Pancreas (tissue), 10 donors: ENCODE results near the gene ACTC1. TPM values are rescaled to one million over a fixed set of nuclear protein-coding genes. Genes with fewer than 3 reads are reported as not detected.

ENCODE experiments used
- ATAC-seq, 4 donors: fragments of 200-7000 bp; cut with Tn5 transposase; one replicate each; pipeline versions ENCODE4 v1.8.0 to v1.9.1; 2020; ENCODE audit warnings: mild to moderate bottlenecking in 4 of 4, moderate library complexity in 4 of 4
- DNase-seq, 6 donors: peaks; one replicate each; pipeline ENCODE4 v3.0.0-alpha.2; 2020
- FAIRE-seq: peaks from 2 replicates; lab custom pipeline; 2012; peaks lifted over from hg19 to GRCh38; lab: Jason Lieb, UNC
- H3K27ac ChIP-seq, 4 donors: fragments of 200-600 bp; sonication (generic); 1 replicate in 3 of 4; 2 replicates in 1 of 4; pipeline versions ENCODE4 v1.5.0 to v1.8.0; 2020
- H3K27me3 ChIP-seq, 4 donors: fragments of 200-600 bp; one replicate each; pipeline ENCODE4 v1.8.0; 2021
- H3K36me3 ChIP-seq, 3 donors: fragments of 200-600 bp; sonication (generic) in 1 of 3; one replicate each; pipeline versions ENCODE4 v1.5.0 to v1.8.0; 2020 to 2021
- H3K4me1 ChIP-seq, 3 donors: fragments of 200-600 bp; one replicate each; pipeline ENCODE4 v1.8.0; 2021
- H3K4me3 ChIP-seq, 4 donors: fragments of 200-600 bp; sonication (generic) in 2 of 4; one replicate each; pipeline versions ENCODE4 v1.5.0 to v1.8.0; 2020 to 2021
- H3K9me3 ChIP-seq, 4 donors: fragments of 200-600 bp; one replicate each; pipeline ENCODE4 v1.8.0; 2021
- WGBS, 2 donors: extraction: QIAGEN DNeasy Blood & Tissue Kit; methylation state at CpG; one replicate each; pipeline ENCODE4 v1.1.7; 2013; 5-methylcytosine and 5-hydroxymethylcytosine counted together
- intact Hi-C, 3 donors: fragments of 100-400 bp; cut with DNase I; formaldehyde crosslinking; loops; one replicate each; pipeline versions ENCODE4 v1.11.1 to v1.14.2; 2022
- polyA plus RNA-seq, 2 donors: library from polyadenylated mRNA; stranded (reverse); fragments of 200-250 nt; gene quantifications; one replicate each; pipeline ENCODE4 v1.2.3, GENCODE V29; 2013
- total RNA-seq, 6 donors: library from RNA; stranded (reverse); fragmentation: NEBNext Ultra II Directional in 4 of 6; extraction: Animal tissue kit (Norgen Biotek cat#: 25700) in 4 of 6; gene quantifications; one replicate each; pipeline versions ENCODE4 v1.2.1 to v1.2.4, GENCODE V29; 2021 to 2023
- TF ChIP-seq, protein P1 (sequence below), 4 donors: fragments of 200-600 bp; sonication (generic) in 3 of 4; IDR thresholded peaks; one replicate each; pipeline versions ENCODE4 v1.5.0 to v1.8.0; 2021; ENCODE audit warnings: antibody characterized with exemption in 4 of 4
- donor health status: healthy with polysubstance abuse.
- donor health status: DM: no; HTN: no; CAD: no; lungs with moderate emphysema.
- donor health status: DM: no; HTN: no; CAD: no.
- donor health status: control.
- donor health status: control.
- donor health status: Bipolar disorder and iron deficiency.
- donor health status: DM: yes; HTN: yes; CAD: no.
- donor health status: DM: no; HTN: no; CAD: no.
- donor health status: DM: no; HTN: no; CAD: no.
- donor health status: DM: yes; HTN: yes; CAD: no.

The ACTC1 gene
- total RNA-seq (1 to 10 TPM in 1 of 6 donors, under 1 TPM in 3, not detected in 2; 0.13 to 5.2 (median 0.34) TPM), polyA plus RNA-seq (1 to 10 TPM; 1.6 to 2.6 TPM)

DNA sequence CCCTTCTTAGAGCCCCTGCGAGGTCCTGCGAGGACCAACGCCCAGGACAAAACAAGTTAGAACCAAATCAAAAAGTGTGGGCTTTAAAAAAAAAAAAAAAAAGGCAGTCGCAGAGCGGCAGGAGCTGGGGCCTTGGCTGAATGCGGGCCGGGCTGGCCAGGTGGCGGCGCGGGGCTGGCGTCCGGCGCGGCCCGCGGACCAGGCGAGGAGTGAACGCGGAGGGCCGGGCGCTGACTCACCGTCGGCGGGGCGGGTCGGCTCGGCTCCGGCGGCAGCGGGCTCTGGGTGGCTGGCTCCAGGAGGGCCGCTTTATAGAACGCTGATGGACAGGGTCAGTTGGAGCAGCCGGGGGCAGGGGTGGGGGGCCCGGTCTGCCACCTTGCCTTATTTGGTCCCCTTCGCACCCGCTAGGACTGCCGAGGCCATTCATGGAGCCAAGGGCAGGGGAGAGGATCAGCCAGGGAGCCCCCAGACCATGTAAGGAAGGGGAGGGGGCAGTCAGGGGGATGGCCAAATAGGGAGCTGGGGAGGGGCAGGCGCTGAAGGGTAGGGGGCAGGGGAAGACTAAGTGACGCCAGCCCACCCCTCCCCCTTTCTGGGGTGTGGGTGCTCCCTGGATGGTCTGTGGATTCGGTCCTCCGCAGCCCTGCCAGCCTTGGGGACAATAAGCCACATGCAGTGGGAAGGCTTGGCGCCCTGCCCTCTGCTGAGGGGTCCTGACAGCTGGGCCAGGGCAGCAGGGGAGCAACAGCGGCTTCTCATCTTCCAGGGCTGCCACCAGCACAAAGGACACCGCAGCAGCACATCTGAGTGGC, at the start of gene ACTC1:
TSS of gene ACTC1 (minus strand) at position 283 of the 815 bp plus-strand sequence. CDS start 741 bp downstream, outside the sequence.
- no peaks in the 10 kb centered on the region for H3K4me1 ChIP-seq
- peak within 1 kb of the TSS in 2 of 4 donors; percentile 8 to 30 for H3K4me3 ChIP-seq
- ATAC-seq, result peak; percentile 84 to 92 (median 90)
- FAIRE-seq, result no peak
- no peaks in the 10 kb centered on the region for H3K9me3 ChIP-seq
- intact Hi-C loops, result no loop called here
- peak; percentile 20 to 85 (median 58) for DNase-seq
- TF ChIP-seq, protein P1, sequence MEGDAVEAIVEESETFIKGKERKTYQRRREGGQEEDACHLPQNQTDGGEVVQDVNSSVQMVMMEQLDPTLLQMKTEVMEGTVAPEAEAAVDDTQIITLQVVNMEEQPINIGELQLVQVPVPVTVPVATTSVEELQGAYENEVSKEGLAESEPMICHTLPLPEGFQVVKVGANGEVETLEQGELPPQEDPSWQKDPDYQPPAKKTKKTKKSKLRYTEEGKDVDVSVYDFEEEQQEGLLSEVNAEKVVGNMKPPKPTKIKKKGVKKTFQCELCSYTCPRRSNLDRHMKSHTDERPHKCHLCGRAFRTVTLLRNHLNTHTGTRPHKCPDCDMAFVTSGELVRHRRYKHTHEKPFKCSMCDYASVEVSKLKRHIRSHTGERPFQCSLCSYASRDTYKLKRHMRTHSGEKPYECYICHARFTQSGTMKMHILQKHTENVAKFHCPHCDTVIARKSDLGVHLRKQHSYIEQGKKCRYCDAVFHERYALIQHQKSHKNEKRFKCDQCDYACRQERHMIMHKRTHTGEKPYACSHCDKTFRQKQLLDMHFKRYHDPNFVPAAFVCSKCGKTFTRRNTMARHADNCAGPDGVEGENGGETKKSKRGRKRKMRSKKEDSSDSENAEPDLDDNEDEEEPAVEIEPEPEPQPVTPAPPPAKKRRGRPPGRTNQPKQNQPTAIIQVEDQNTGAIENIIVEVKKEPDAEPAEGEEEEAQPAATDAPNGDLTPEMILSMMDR (IDR thresholded peaks at IDR 0.05), result no peak
- H3K27ac ChIP-seq, result no peak within 1 kb of the TSS
- H3K27me3 ChIP-seq, result peaks cover 0 to 15% (median 0%) of the 10 kb centered on the region in 4 donors
- no peaks in the 10 kb centered on the region for H3K36me3 ChIP-seq
- WGBS, 2 donors, result 12 to 13% methylated on average over 44 of the region's 44 CpGs

GRCh38 chr15:34841262-34841725, 45.9 kb upstream of the ACTC1 start:
- Histone ChIP-seq H3K36me3 (no peaks in the 10 kb centered on the region), H3K27ac (no peak overlapping the region), H3K9me3 (no peaks in the 10 kb centered on the region), H3K4me1 (no peaks in the 10 kb centered on the region), H3K4me3 (no peak overlapping the region), H3K27me3 (no peaks in the 10 kb centered on the region)
- DNase-seq (no peak), FAIRE-seq (no peak), ATAC-seq (no peak)
- TF ChIP-seq, protein P1 (IDR thresholded peaks at IDR 0.05), result no peak
- intact Hi-C loops, result no loop called here

- ATAC-seq (no peak), FAIRE-seq (no peak), DNase-seq (no peak)
- H3K27me3 ChIP-seq, result no peaks in the 10 kb centered on the region
- H3K4me3 ChIP-seq, result no peak overlapping the region
- no peaks in the 10 kb centered on the region for H3K9me3 ChIP-seq
- intact Hi-C loops, result no loop called here
- no peaks in the 10 kb centered on the region for H3K36me3 ChIP-seq
- no peaks in the 10 kb centered on the region for H3K4me1 ChIP-seq
- 84 to 96% methylated on average over 3 of the region's 3 CpGs for WGBS, 2 donors
- no peak overlapping the region for H3K27ac ChIP-seq
- TF ChIP-seq, protein P1 (IDR thresholded peaks at IDR 0.05), result no peak
These were observed 42.9 kb upstream of the ACTC1 start for GRCh38 chr15:34838282-34838681.

DNA sequence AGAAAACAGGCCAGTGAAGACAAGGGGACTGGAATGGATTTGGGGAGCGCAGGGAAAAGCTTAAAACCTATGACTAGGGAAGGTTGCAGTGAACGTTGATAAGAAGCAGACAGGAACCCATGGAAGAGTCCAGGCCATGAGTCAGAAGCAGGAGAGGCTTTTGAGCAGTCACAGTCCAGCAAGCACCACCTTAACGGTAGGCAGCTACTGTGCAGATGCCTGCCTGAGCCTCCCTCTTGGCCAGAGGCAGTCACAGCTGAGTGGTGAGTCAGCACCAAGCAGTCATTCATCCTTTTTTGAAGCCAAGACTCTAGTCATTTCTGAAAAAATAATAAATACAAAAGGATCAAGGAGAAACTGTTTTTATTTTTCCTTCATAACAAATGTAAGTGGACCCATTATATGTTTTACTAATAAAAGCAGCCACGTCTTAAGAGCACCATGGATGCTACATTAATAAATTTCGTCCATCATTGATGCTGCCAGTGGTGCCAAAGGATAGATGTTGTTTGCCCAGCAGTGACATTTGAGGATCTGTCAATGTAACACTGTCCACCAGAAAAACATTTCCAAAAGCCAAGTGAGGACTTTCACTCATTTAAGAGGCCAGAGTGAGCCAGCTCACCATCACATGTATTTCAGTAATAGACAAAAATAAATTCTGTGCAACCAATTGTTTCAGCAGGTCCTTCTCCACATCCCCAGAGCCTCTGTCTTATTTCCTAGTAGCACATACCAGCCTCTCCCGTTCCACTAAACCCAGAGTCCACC, 42.1 kb upstream of the ACTC1 start:
- WGBS, 2 donors, result 60 to 73% methylated on average over 6 of the region's 6 CpGs
- H3K4me1 ChIP-seq, result no peaks in the 10 kb centered on the region
- no peaks in the 10 kb centered on the region for H3K27me3 ChIP-seq
- DNase-seq, result no peak
- intact Hi-C loops, result no loop called here
- no peak overlapping the region for H3K27ac ChIP-seq
- no peak for FAIRE-seq
- H3K4me3 ChIP-seq, result no peak overlapping the region
- TF ChIP-seq, protein P1 (IDR thresholded peaks at IDR 0.05), result no peak
- no peak for ATAC-seq
- no peaks in the 10 kb centered on the region for H3K36me3 ChIP-seq
- H3K9me3 ChIP-seq, result no peaks in the 10 kb centered on the region
